Stimulated activated CD8-positive, alpha-beta memory T cell treated with anti-CD3 and anti-CD28 coated beads, Interleukin-4, amount 100 ng/mL, for 1 hour (primary cell): ENCODE data around the gene SLC35C1.
"Not testable (repeated sequence)": the region's sequence is repeated elsewhere in the genome, so short reads cannot be mapped to it uniquely, and the experiment has no call there.

Source experiments
- DNase-seq, 2 donors: peaks; one replicate each; pipeline ENCODE4 v3.0.0-alpha.2; 2020; ENCODE audit warnings: low read depth in 2 of 2, low spot score in 1 of 2

SLC35C1 gene

DNA sequence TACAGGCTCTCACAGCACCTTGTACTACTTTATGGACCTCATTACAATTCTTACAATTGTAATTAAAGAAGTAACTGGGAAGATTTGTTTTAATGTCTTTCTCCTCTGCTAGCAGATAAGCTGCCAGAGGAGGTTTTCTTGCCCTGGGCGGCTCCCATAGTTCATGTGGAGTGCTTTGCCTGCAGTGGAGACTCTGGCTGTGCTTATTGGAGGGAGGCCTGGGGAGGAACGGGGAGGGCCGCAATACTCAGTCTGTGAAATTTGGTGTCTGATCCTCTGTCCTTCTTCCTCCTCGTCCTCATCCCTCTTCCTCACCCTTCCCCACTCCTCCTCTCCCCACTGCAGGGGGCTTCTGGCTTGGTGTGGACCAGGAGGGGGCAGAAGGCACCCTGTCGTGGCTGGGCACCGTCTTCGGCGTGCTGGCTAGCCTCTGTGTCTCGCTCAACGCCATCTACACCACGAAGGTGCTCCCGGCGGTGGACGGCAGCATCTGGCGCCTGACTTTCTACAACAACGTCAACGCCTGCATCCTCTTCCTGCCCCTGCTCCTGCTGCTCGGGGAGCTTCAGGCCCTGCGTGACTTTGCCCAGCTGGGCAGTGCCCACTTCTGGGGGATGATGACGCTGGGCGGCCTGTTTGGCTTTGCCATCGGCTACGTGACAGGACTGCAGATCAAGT, 5.6 kb downstream of the SLC35C1 start:
- no peak for DNase-seq

- no peak for DNase-seq
Observed at GRCh38 chr11:45811109-45811435, 6.1 kb downstream of the SLC35C1 start.

GRCh38 chr11:45811571-45812290, 6.8 kb downstream of the SLC35C1 start:
- no peak for DNase-seq

DNA sequence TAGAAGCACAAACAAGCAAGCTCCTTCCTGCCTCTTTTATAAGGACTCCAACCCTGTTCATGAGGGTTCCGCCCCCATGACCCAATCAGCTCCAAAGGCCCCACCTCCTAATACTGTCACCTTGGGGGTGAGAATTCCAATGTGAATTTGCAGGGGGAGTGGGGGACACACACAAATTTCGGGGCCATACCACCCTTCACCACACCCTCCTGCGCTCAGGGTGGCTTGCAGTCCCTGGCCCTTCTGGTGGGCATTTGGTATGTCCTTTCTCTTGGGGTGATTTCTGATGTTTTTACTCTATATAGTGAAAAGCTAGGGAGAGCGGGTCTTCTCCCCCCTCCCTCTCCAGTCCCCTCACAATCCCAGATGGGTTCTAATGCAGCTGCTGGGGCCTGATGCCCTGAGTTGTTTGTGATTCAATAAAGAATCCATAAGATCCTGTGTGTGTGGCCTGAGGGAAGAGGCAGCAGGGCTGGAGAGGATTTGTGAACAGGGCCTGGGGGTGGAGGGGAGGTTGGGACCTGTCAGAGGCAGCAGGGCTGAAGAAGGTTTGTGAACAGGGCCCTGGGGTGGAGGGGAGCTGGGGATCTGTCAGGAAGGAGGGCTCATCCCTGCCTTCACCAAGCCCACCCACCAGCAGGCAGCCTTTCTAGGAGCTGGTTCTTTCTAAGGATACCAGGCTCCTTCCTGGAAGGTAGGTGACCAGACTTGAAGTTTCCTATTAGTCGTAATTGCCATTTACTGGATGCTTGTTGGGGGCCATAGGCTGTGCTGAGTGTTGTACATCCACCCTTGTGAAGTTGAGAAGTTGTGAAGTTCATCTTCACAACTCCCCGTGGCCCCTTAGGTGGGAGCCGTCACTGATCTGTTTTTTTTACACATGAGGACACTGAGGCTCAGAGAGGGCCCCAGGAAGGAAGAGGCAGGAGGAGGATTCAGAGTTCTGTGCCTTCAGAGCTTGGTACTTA, 7.9 kb downstream of the SLC35C1 start:
- DNase-seq: no peak

DNA sequence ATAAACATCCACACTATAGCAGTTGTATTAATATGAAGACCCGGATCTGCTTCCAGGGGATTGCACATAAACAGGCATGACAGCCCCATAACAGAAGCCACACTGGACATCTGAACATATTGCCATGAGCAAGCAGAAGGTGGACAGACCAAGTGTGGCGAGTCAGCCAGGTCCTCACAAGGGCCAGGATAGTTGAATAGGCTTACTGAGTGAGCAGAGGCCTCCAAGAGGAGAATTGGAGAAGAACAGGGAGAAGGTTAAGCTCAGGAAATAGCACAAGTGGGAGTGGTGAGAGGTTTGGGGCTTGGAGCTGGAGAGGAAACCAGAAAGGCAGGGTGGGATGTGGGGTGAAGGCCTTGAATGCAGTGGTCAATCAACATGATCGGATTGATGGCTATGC, 10.8 kb downstream of the SLC35C1 start:
- DNase-seq: no peak

DNA sequence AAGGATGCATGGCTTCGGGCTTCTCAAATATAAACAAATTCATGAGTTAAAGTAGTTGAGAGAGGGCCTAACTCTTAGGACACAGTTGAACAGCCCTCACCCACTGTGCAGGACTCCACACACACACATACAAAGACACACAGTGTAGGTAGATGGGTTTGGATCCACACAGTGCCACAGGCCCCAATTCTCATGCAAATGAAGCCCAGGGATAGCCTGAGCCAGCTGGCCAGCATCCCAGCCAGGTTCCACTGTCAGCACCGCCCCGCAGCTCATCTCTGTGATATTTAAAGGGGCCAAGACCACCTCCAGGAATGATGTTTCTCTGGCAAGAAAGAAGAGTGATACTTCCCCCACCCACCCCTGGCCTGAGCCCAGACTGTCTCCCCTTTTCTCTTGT, 11.7 kb downstream of the SLC35C1 start:
- DNase-seq: no peak

DNA sequence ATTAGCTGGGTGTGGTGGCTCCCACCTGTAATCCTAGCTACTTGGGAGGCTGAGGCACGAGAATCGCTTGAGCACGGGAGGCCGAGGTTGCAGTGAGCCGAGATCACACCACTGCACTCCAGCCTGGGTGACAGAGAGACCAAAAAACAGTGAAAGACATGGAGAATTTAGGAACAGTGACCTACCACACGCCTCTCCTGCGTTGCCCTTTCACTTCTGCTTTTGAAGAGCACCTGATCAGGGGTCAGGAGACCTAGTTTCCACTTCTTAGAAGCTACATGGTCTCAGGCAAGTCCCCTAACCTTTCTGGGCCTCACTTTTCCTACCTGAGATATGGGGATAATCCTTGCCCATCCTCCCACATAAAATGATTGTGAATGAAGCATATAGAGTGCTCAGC, 12.2 kb downstream of the SLC35C1 start:
- DNase-seq: no peak

GRCh38 chr11:45818961-45819605, 14.1 kb downstream of the SLC35C1 start:
- no peak for DNase-seq

- DNase-seq: no peak
Observed at GRCh38 chr11:45820211-45820857, 15.4 kb downstream of the SLC35C1 start.

GRCh38 chr11:45826492-45826891, 21.5 kb downstream of the SLC35C1 start:
- DNase-seq: not testable (repeated sequence)

DNA sequence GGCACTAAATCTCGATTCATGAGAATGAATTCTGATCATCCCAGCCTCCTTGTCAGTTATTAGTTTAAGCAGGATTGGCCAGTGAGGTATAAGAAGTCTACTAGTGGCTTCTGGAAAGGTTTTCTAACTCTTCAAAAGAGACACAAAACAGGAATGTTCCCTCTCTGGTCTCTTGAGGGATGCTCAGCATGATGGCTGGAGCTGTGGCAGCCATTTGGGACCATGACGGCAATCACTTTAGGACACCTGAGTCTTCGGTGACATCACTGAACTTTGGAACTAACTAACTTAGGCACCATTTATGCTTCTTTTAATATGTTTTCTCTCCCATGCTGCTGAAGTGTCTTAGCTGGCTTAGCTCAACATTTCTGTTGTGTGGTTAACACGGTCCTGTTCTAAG, 22.2 kb downstream of the SLC35C1 start:
- DNase-seq: no peak

GRCh38 chr11:45828996-45829395, 24.0 kb downstream of the SLC35C1 start:
- DNase-seq: no peak

- no peak for DNase-seq
Observed at GRCh38 chr11:45830596-45830995, 25.6 kb downstream of the SLC35C1 start.

GRCh38 chr11:45832811-45833441, 28.0 kb downstream of the SLC35C1 start:
- DNase-seq: no peak

DNA sequence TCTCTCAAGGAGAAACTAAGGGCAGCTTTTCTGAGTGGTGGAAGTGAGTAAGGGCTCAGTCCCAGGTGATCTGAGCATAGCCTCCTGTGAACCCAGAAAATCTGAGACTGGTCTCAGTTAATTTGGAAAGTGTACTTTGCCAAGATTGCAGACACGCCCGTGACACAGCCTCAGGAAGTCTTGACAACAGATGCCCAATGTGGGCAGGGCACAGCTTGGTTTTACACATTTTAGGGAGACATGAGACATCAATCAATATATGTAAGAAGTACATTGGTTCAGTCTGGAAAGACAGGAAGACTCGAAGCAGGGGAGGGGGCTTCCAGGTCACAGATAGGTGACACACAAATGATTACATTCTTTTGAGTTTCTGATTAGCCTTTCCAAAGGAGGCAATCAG, 28.8 kb downstream of the SLC35C1 start:
- DNase-seq: no peak

GRCh38 chr11:45834298-45834756, 29.4 kb downstream of the SLC35C1 start:
- DNase-seq: no peak

- DNase-seq: no peak
Observed at GRCh38 chr11:45839204-45839603, 34.3 kb downstream of the SLC35C1 start.

DNA sequence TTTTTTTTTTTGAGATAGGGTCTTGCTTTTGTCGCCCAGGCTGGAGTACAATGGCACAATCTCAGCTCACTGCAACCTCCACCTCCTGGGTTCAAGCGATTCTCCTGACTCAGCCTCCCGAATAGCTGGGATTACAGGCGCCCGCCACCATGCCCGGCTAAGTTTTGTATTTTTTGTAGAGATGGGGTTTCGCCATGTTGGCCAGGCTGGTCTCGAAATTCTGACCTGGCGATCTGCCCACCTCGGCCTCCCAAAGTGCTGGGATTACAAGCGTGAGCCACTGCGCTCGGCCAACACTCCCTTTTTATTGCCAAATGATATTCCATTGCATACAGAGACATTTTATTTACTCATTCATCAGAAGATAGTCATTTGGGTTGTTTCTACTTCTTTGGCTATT, 35.3 kb downstream of the SLC35C1 start:
- not testable (repeated sequence) for DNase-seq

DNA sequence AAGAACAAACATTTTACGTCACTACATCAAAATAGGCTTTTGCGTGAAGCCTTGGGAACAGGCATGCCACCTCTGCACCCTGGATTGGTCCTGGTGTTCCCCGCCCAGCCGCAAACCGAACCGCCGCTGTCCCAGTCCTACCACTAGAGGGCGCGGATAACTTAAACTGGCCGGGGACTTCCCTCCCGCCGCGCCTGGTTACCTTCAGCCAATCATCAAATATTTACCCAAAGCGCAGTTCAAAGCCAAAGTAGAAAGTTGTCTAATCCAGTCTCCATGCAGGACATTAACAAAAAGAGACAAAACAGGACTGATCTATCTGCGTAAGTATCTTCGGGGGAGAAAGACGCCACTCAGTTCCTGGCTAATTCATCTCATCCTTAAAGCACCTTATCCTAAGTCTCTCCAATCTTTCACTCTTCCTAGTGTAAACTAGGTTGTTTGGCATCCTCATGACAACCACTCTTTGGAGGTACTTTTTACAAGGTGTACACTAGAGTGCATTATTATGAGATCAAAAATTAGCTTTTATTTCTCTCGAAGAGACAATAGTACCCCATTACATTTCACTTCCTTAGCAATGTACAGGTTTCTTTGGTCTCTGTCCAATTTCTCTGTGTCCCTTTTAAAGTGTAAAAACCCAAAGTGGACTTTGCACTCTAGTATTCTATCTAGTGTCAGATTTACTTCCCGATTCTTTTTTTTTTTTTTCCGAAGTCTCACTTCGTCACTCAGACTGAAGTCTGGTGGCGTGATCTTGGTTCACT, 38.4 kb downstream of the SLC35C1 start:
- peak; percentile 74 to 76 for DNase-seq
